OCI-LY7 (cell line): ENCODE results near the gene GRIN2C.

Source experiments
- CTCF ChIP-seq: fragments of 200-600 bp; sonication (generic); conservative IDR thresholded peaks from 2 replicates; pipeline ENCODE4 v1.5.1; 2014; ENCODE audit warnings: mild to moderate bottlenecking, antibody characterized with exemption, low read length, moderate library complexity, mixed read lengths
- EZH2phosphoT487 ChIP-seq: fragments of 200-600 bp; sonication (generic); IDR thresholded peaks from 2 replicates; pipeline ENCODE4 v1.6.1; 2018; ENCODE audit warnings: low read depth, borderline replicate concordance, mild to moderate bottlenecking, mixed run types, antibody characterized with exemption, low read length, moderate library complexity, mixed read lengths

- TF ChIP-seq CTCF (no peak), EZH2phosphoT487 (no peak)
Measured at GRCh38 chr17:74871356-74872076, 11.8 kb upstream of the GRIN2C start.
